Skeletal muscle tissue (tissue), 2 donors: ENCODE data around the gene SLC22A6. TPM values are rescaled to one million over a fixed set of nuclear protein-coding genes. Genes with fewer than 3 reads are reported as not detected.

ENCODE experiments used
- small RNA-seq: library from RNA; depleted of rRNA; stranded (forward); fragments of <200 nt; gene quantifications from one replicate; pipeline ENCODE3, GENCODE V24; 2014
- total RNA-seq: library from RNA; depleted of rRNA; stranded (reverse); fragments of >200 nt; gene quantifications from one replicate; pipeline ENCODE4 v1.2.3, GENCODE V29; 2014

Gene SLC22A6
- total RNA-seq, 1 donor from 2014 or later, result not detected

Small RNA genes lying within 50 kb of the gene (small RNA-seq; reads per million reads assigned to genes)
- not detected for gene RN7SL259P

Other genes starting within 250 kb of the SLC22A6 start
- 11.5 TPM for gene ZBTB3, start 230.8 kb downstream of the SLC22A6 start, total RNA-seq
- 50.1 TPM for gene POLR2G, start 223.4 kb downstream of the SLC22A6 start, total RNA-seq
- gene TAF6L, start 213.6 kb downstream of the SLC22A6 start, total RNA-seq, result 11.5 TPM
- 16.2 TPM for gene TMEM179B, start 197.6 kb downstream of the SLC22A6 start, total RNA-seq
- 20.9 TPM for gene TMEM223, start 193.0 kb downstream of the SLC22A6 start, total RNA-seq
- 12.5 TPM for gene NXF1, start 179.5 kb downstream of the SLC22A6 start, total RNA-seq
- 33.9 TPM for gene STX5, start 152.9 kb downstream of the SLC22A6 start, total RNA-seq
- gene TEX54, start 152.1 kb downstream of the SLC22A6 start, total RNA-seq, result not detected
- 65.8 TPM for gene WDR74, start 145.4 kb downstream of the SLC22A6 start, total RNA-seq
- 56.4 TPM for gene SLC3A2, start 104.1 kb downstream of the SLC22A6 start, total RNA-seq
- gene CHRM1, start 63.6 kb downstream of the SLC22A6 start, total RNA-seq, result not detected
- gene SLC22A8, start 30.9 kb upstream of the SLC22A6 start, total RNA-seq, result not detected
- not detected for gene SLC22A24, start 159.3 kb upstream of the SLC22A6 start, total RNA-seq